T-cell (primary cell): ENCODE measurements around the gene MMP23B. TPM values are rescaled to one million over a fixed set of nuclear protein-coding genes. Genes with fewer than 3 reads are reported as not detected.

Experiments used
- ATAC-seq, 4 experiments: fragments of 200-7000 bp in 3 of 4; fragments of 150-1000 bp in 1 of 4; cut with Tn5 transposase; replicated peaks in 1 of 4; 1 replicate in 3 of 4; 2 replicates in 1 of 4; pipeline ENCODE4 v1.10.0; 2021; ENCODE audit warnings: moderate library complexity in 3 of 4, mild to moderate bottlenecking in 2 of 4, moderate number of reproducible peaks in 1 of 4
- CTCF ChIA-PET, 2 donors: fragments of 300-600 bp; sonication (Branson Sonifier 250); formaldehyde crosslinking; loops; one replicate each; lab custom pipeline; 2022; ENCODE audit warnings: antibody characterized with exemption in 2 of 2; lab: Charles Lee
- POLR2A ChIA-PET, 2 donors: fragments of 300-600 bp; sonication (Branson Sonifier 250); formaldehyde crosslinking; loops; one replicate each; lab custom pipeline; 2022; ENCODE audit warnings: antibody characterized with exemption in 2 of 2; lab: Charles Lee
- DNase-seq, 35 experiments: peaks; one replicate each; pipeline versions ENCODE4 v3.0.0 to v3.0.0-alpha.2; 2013 to 2023
- H3K27ac ChIP-seq: one replicate; pipeline ENCODE4 v1.5.1; 2013; ENCODE audit warnings: low read length
- H3K27me3 ChIP-seq, 2 experiments: replicated peaks in 1 of 2; 1 replicate in 1 of 2; 2 replicates in 1 of 2; pipeline versions ENCODE4 v1.6.1 to v1.7.0; 2013; ENCODE audit warnings: low read length in 1 of 2, mixed read lengths in 1 of 2; ENCODE audit not compliant: control insufficient read depth in 2 of 2, insufficient read depth in 2 of 2; ENCODE audit errors: extremely low read depth in 1 of 2
- H3K36me3 ChIP-seq, 2 donors: 1 replicate in 1 of 2; 2 replicates in 1 of 2; pipeline versions ENCODE4 v1.6.1 to v1.7.0; 2013; ENCODE audit warnings: low read length in 1 of 2; ENCODE audit not compliant: control insufficient read depth in 2 of 2, insufficient read depth in 1 of 2; ENCODE audit errors: extremely low read depth in 1 of 2
- H3K4me1 ChIP-seq, 2 experiments: 1 replicate in 1 of 2; 2 replicates in 1 of 2; pipeline versions ENCODE4 v1.6.1 to v1.7.0; 2013; ENCODE audit warnings: low read length in 2 of 2, mixed read lengths in 1 of 2; ENCODE audit not compliant: insufficient read depth in 2 of 2, control insufficient read depth in 1 of 2; ENCODE audit errors: extremely low read depth in 1 of 2
- H3K4me3 ChIP-seq, 2 donors: 1 replicate in 1 of 2; 2 replicates in 1 of 2; pipeline versions ENCODE4 v1.5.1 to v1.7.0; 2013; ENCODE audit warnings: mild to moderate bottlenecking in 2 of 2, low read length in 1 of 2, moderate library complexity in 1 of 2; ENCODE audit not compliant: control insufficient read depth in 1 of 2; ENCODE audit errors: extremely low read depth in 1 of 2
- H3K9me3 ChIP-seq: 2 replicates; pipeline ENCODE4 v1.7.0; 2013
- H3K27ac Mint-ChIP-seq, 2 donors: one replicate each; pipeline ENCODE4 v1.8.0; 2020 to 2021; ENCODE audit warnings: mild to moderate bottlenecking in 2 of 2, mixed read lengths in 2 of 2
- H3K27me3 Mint-ChIP-seq, 2 donors: one replicate each; pipeline ENCODE4 v1.8.0; 2021 to 2022; ENCODE audit warnings: mixed read lengths in 2 of 2
- H3K36me3 Mint-ChIP-seq: one replicate; pipeline ENCODE4 v1.8.0; 2021; ENCODE audit warnings: mixed read lengths
- H3K4me1 Mint-ChIP-seq, 3 donors: one replicate each; pipeline ENCODE4 v1.8.0; 2020 to 2022; ENCODE audit warnings: mixed read lengths in 3 of 3, mild to moderate bottlenecking in 1 of 3
- H3K4me3 Mint-ChIP-seq, 3 donors: one replicate each; pipeline ENCODE4 v1.8.0; 2020 to 2022; ENCODE audit warnings: mild to moderate bottlenecking in 3 of 3, mixed read lengths in 3 of 3, moderate library complexity in 3 of 3
- H3K9me3 Mint-ChIP-seq, 3 donors: one replicate each; pipeline ENCODE4 v1.8.0; 2020 to 2022; ENCODE audit warnings: mixed read lengths in 3 of 3
- WGBS: methylation state at CpG from one replicate; pipeline ENCODE4 v1.1.5; 2013; ENCODE audit warnings: missing lambda C conversion rate; ENCODE audit not compliant: insufficient coverage; 5-methylcytosine and 5-hydroxymethylcytosine counted together
- total RNA-seq, 35 experiments: library from RNA in 6 of 35; stranded (reverse) in 6 of 35; fragments of 120-200 nt in 1 of 35; gene quantifications; one replicate each; pipeline versions ENCODE4 v1.2.1 to v1.2.4 and lab custom pipeline; 2013 to 2026

MMP23B gene
- total RNA-seq (10 to 100 TPM in 1 of 5 donors, 1 to 10 TPM in 4; 4.8 to 11.2 (median 6.8) TPM), total RNA-seq (lab: John Stamatoyannopoulos, UW) (0 to 0.76 (median 0.14) reads per million in 29 experiments)
- 4.5 TPM for total RNA-seq (2013)

- 6% methylated on average over 40 of the region's 48 CpGs for WGBS
- peak within 1 kb of the TSS; percentile 62 to 69 (median 65) for H3K4me3 Mint-ChIP-seq
- H3K4me3 ChIP-seq, result peak within 1 kb of the TSS in 1 of 2 donors; percentile 38
- H3K4me1 Mint-ChIP-seq, result peaks cover 4 to 7% (median 5%) of the 10 kb centered on the region in 3 donors
- H3K9me3 ChIP-seq, result no peaks in the 10 kb centered on the region
- peaks cover 0 to 43% of the 10 kb centered on the region in 2 experiments for H3K4me1 ChIP-seq
- no peak for ATAC-seq
- no peaks in the 10 kb centered on the region for H3K36me3 ChIP-seq
- H3K36me3 Mint-ChIP-seq, result peaks cover 4% of the 10 kb centered on the region
- peak within 1 kb of the TSS; percentile 63 for H3K27ac ChIP-seq
- POLR2A ChIA-PET, result no interaction called here
- H3K27ac Mint-ChIP-seq, result peak within 1 kb of the TSS; percentile 39 to 49
- DNase-seq, result peak in 2 of 35 experiments; percentile 19 to 33
- no peaks in the 10 kb centered on the region for H3K9me3 Mint-ChIP-seq
- peaks cover 0 to 13% of the 10 kb centered on the region in 2 experiments for H3K27me3 ChIP-seq
- CTCF ChIA-PET, result no interaction called here
- H3K27me3 Mint-ChIP-seq, result peaks cover 0 to 4% of the 10 kb centered on the region in 2 donors
These were observed at the start of gene MMP23B for GRCh38 chr1:1631782-1632420. Gene MMP23B, plus strand, starts transcription at chr1:1632173. Its CDS starts 46 bp downstream, at chr1:1632219.

GRCh38 chr1:1582585-1583346 lies 49.2 kb upstream of the MMP23B start:
- H3K36me3 ChIP-seq, result no peaks in the 10 kb centered on the region
- peaks cover 0 to 51% of the 10 kb centered on the region in 2 experiments for H3K27me3 ChIP-seq
- Mint-ChIP-seq H3K9me3 (no peaks in the 10 kb centered on the region), H3K36me3 (no peaks in the 10 kb centered on the region), H3K4me3 (no peak overlapping the region), H3K4me1 (no peaks in the 10 kb centered on the region), H3K27me3 (peaks cover 10 to 12% of the 10 kb centered on the region in 2 donors), H3K27ac (no peak overlapping the region)
- no peak overlapping the region for H3K4me3 ChIP-seq
- DNase-seq (no peak), ATAC-seq (no peak)
- no peak overlapping the region for H3K27ac ChIP-seq
- WGBS, result 78% methylated on average over 7 of the region's 9 CpGs
- ChIA-PET CTCF (no interaction called here), POLR2A (interaction anchor here in 1 of 2 donors (0.6 kb wide), 1 partner anchor 15 kb away, joined by 5 read pairs; no protein-coding TSS in a partner anchor)
- H3K9me3 ChIP-seq, result no peaks in the 10 kb centered on the region
- H3K4me1 ChIP-seq, result peaks cover 0 to 4% of the 10 kb centered on the region in 2 experiments

DNA sequence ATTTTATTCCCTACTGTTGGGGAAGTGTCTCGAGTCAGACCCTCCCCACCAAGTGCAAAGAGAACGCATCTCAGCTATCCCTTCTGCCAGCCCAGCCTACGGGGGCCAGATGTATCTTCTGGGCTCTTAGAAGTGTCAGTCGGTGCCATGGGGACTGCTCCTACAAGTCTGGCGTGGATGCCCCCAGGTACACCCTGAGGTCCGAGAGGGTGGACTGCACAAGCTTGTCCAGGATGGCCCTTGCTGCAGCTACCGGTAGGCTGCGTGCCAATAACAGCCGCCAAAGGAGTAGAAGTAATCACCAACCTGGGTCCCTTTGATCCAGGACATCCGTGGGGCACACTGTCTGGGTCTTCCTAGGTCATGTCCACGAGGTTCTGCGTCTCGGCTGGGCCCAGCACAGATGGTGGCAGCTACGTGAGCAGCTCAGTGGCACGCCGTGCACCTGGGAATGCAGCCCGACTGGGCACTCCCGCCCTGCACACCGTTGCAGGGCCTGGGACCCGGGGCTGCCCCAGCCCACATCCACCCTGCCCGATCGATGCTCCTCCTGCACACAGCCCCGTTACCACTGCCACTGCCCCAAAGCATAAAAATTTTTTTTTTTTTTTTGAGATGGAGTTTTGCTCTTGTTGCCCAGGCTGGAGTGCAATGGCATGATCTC lies 48.5 kb upstream of the MMP23B start:
- H3K27me3 ChIP-seq, result peaks cover 0 to 49% of the 10 kb centered on the region in 2 experiments
- Mint-ChIP-seq H3K4me1 (no peaks in the 10 kb centered on the region), H3K27ac (no peak overlapping the region), H3K9me3 (no peaks in the 10 kb centered on the region), H3K27me3 (peaks cover 10 to 13% of the 10 kb centered on the region in 2 donors), H3K36me3 (no peaks in the 10 kb centered on the region), H3K4me3 (no peak overlapping the region)
- WGBS, result 88% methylated on average over 18 of the region's 23 CpGs
- H3K27ac ChIP-seq, result no peak overlapping the region
- ATAC-seq (no peak), DNase-seq (no peak)
- H3K36me3 ChIP-seq, result no peaks in the 10 kb centered on the region
- no peaks in the 10 kb centered on the region for H3K9me3 ChIP-seq
- H3K4me1 ChIP-seq, result peaks cover 0 to 4% of the 10 kb centered on the region in 2 experiments
- POLR2A ChIA-PET, result no interaction called here
- CTCF ChIA-PET, result no interaction called here
- no peak overlapping the region for H3K4me3 ChIP-seq

DNA sequence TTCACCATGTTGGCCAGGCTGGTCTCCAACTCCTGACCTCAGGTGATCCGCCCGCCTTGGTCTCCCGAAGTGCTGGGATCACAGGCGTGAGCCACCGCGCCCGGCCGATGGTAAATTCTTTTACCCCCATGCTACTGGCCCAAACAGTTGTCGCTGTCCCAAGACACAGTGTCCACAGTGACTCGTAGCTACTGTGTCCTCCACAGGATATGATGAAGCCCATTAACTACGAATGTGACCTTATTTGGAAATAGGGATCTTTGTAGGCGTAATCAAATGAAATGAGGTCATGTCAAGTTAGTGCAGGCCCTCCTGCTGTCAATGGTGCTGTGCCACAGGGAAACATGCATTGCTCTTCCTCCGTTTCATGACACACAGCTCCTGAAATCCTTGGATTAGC lies 40.5 kb upstream of the MMP23B start:
- H3K27ac ChIP-seq, result no peak overlapping the region
- no peaks in the 10 kb centered on the region for H3K9me3 ChIP-seq
- ATAC-seq, result no peak
- H3K4me3 ChIP-seq, result no peak overlapping the region
- H3K36me3 ChIP-seq, result no peaks in the 10 kb centered on the region
- DNase-seq, result no peak
- H3K27me3 Mint-ChIP-seq, result peaks cover 0 to 4% of the 10 kb centered on the region in 2 donors
- H3K27me3 ChIP-seq, result peaks cover 0 to 26% of the 10 kb centered on the region in 2 experiments
- no peaks in the 10 kb centered on the region for H3K4me1 Mint-ChIP-seq
- no peak overlapping the region for H3K4me3 Mint-ChIP-seq
- no peaks in the 10 kb centered on the region for H3K36me3 Mint-ChIP-seq
- POLR2A ChIA-PET, result no interaction called here
- no peaks in the 10 kb centered on the region for H3K9me3 Mint-ChIP-seq
- 94% methylated on average over 11 of the region's 13 CpGs for WGBS
- no peaks in the 10 kb centered on the region for H3K4me1 ChIP-seq
- CTCF ChIA-PET, result no interaction called here
- no peak overlapping the region for H3K27ac Mint-ChIP-seq

- Mint-ChIP-seq H3K4me3 (no peak overlapping the region), H3K27me3 (peaks cover 0 to 5% of the 10 kb centered on the region in 2 donors), H3K4me1 (peaks cover 5 to 9% (median 8%) of the 10 kb centered on the region in 3 donors), H3K36me3 (no peaks in the 10 kb centered on the region), H3K27ac (no peak overlapping the region), H3K9me3 (no peaks in the 10 kb centered on the region)
- no peak overlapping the region for H3K27ac ChIP-seq
- ChIA-PET POLR2A (no interaction called here), CTCF (interaction anchor here in 1 of 2 donors (0.7 kb wide), 1 partner anchor 188 kb away, joined by 3 read pairs; no protein-coding TSS in a partner anchor)
- WGBS, result 85% methylated on average over 22 of the region's 24 CpGs
- H3K36me3 ChIP-seq, result no peaks in the 10 kb centered on the region
- no peaks in the 10 kb centered on the region for H3K9me3 ChIP-seq
- DNase-seq, result no peak
- peaks cover 0 to 11% of the 10 kb centered on the region in 2 experiments for H3K4me1 ChIP-seq
- H3K27me3 ChIP-seq, result peaks cover 0 to 26% of the 10 kb centered on the region in 2 experiments
- no peak overlapping the region for H3K4me3 ChIP-seq
- no peak for ATAC-seq
These were observed 38.0 kb upstream of the MMP23B start for GRCh38 chr1:1593834-1594601.
